ENCODE measurements around the gene AP2A2.

DNA sequence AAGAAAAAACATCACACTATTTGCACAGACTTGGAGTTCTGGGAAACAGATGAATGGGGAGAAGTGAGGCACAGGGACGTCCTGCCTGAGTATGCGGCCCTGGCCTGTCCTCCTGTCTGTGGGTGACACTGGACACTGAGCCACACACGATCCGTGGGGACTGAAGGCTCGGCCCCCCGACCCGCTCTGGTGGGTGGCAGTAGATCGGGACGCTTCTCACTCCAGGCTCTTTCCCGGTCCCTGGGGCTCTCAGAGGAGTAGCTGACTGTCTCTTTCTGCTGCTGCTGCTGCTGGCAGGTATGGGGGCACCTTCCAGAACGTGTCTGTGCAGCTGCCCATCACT, 83.1 kb downstream of the AP2A2 start:
- TF ChIP-seq CTCF (IDR thresholded peaks at IDR 0.05 in 2 of 3, conservative IDR thresholded peaks at IDR 0.05 in 1 of 3; ENCODE audit: borderline replicate concordance in 1 of 3, insufficient read depth in 1 of 3, low read depth in 2 of 3, low read length in 2 of 3), result no peak
- TF ChIP-seq, protein P1, sequence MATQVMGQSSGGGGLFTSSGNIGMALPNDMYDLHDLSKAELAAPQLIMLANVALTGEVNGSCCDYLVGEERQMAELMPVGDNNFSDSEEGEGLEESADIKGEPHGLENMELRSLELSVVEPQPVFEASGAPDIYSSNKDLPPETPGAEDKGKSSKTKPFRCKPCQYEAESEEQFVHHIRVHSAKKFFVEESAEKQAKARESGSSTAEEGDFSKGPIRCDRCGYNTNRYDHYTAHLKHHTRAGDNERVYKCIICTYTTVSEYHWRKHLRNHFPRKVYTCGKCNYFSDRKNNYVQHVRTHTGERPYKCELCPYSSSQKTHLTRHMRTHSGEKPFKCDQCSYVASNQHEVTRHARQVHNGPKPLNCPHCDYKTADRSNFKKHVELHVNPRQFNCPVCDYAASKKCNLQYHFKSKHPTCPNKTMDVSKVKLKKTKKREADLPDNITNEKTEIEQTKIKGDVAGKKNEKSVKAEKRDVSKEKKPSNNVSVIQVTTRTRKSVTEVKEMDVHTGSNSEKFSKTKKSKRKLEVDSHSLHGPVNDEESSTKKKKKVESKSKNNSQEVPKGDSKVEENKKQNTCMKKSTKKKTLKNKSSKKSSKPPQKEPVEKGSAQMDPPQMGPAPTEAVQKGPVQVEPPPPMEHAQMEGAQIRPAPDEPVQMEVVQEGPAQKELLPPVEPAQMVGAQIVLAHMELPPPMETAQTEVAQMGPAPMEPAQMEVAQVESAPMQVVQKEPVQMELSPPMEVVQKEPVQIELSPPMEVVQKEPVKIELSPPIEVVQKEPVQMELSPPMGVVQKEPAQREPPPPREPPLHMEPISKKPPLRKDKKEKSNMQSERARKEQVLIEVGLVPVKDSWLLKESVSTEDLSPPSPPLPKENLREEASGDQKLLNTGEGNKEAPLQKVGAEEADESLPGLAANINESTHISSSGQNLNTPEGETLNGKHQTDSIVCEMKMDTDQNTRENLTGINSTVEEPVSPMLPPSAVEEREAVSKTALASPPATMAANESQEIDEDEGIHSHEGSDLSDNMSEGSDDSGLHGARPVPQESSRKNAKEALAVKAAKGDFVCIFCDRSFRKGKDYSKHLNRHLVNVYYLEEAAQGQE (IDR thresholded peaks at IDR 0.05; ENCODE audit: low read depth), result no peak
